HG03469 (cell line): ENCODE results near the gene TCF3.
"Not testable (repeated sequence)": the region's sequence is repeated elsewhere in the genome, so short reads cannot be mapped to it uniquely, and the experiment has no call there.

Experiments used
- ATAC-seq: cut with Tn5 transposase; IDR thresholded peaks from one replicate; pipeline ENCODE4 v1.9.1; 2021; ENCODE audit warnings: mild to moderate bottlenecking, moderate library complexity, moderate number of reproducible peaks; ENCODE audit not compliant: unreplicated experiment

The TCF3 gene

GRCh38 chr19:1652471-1653299 lies at the start of gene TCF3:
TCF3 (minus strand) TSS chr19:1652615; CDS start chr19:1650248, 2,367 bp downstream.
- ATAC-seq = peak; percentile 45

GRCh38 chr19:1700733-1701663 lies 48.6 kb upstream of the TCF3 start:
- ATAC-seq = no peak

- no peak for ATAC-seq
These were observed 47.8 kb upstream of the TCF3 start for GRCh38 chr19:1699998-1700732.

- ATAC-seq = no peak
These were observed 47.0 kb upstream of the TCF3 start for GRCh38 chr19:1699386-1699785.

GRCh38 chr19:1698636-1699035 lies 46.2 kb upstream of the TCF3 start:
- no peak for ATAC-seq

DNA sequence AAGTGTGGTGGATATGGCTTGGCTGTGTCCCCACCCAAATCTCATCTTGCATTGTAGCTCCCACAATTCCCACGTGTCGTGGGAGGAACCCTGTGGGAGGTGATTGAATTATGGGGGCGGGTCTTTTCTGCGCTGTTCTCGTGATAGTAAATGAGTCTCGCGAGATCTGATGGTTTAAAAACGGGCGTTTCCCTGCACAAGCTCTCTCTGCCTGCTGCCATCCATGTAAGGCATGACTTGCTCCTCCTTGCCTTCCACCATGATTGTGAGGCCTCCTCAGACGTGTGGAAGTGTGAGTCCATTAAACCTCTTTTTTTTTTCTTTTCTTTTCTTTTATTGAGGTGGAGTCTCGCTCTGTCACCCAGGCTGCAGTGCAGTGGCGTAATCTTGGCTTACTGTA lies 43.1 kb upstream of the TCF3 start:
- not testable (repeated sequence) for ATAC-seq

GRCh38 chr19:1691589-1692290 lies 39.3 kb upstream of the TCF3 start:
- ATAC-seq = no peak

DNA sequence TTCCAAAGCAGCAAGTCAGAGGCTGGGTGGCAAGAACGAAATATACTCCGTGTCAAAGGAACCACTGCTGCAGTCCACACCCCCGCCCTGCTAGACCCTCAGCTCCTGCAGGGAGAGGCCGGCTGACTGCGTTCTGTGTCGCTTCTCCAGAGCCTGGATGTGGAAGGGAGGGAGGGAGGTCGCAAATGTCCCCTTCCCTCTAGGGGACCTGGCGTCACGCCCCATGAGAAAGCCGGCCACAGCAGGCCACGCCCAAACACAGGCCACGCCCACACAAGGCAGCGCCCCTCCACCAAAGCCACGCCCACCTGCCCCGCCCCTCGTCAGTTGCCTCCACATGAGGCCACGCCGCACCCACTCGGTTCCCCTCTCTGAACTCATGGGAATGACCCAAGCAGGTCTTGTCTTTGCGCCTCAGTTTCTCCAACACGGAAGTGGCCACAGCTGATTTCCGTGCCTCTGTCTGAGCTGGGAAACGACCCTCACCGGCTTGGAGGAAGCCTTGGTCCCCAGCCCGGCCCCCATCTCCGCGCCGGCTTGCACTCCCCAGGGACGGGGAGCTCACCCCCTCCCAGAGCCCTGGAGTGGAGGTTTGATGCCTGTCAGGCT lies 38.4 kb upstream of the TCF3 start:
- no peak for ATAC-seq

- ATAC-seq = not testable (repeated sequence)
These were observed 33.4 kb upstream of the TCF3 start for GRCh38 chr19:1685785-1686184.

DNA sequence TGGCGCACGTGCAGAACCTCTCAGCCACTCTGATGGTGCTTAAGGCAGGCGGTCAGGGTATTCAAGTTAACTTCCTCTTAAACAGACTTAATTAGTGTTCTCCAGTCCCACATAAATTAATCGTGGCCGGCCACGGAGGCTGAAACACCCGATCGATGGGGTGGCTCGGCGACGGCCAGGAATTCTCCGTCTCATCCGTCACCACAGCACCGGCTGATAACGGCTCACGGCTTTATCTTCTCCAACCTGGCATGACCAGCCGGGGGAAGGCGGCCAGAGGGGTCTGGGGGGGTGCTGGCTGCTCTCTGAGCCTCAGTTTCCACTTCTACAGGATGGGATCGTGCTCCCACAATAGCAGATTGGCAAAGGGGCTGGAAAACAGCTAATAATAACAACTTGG lies 32.6 kb upstream of the TCF3 start:
- no peak for ATAC-seq

- ATAC-seq = no peak
These were observed 32.1 kb upstream of the TCF3 start for GRCh38 chr19:1684573-1684912.

DNA sequence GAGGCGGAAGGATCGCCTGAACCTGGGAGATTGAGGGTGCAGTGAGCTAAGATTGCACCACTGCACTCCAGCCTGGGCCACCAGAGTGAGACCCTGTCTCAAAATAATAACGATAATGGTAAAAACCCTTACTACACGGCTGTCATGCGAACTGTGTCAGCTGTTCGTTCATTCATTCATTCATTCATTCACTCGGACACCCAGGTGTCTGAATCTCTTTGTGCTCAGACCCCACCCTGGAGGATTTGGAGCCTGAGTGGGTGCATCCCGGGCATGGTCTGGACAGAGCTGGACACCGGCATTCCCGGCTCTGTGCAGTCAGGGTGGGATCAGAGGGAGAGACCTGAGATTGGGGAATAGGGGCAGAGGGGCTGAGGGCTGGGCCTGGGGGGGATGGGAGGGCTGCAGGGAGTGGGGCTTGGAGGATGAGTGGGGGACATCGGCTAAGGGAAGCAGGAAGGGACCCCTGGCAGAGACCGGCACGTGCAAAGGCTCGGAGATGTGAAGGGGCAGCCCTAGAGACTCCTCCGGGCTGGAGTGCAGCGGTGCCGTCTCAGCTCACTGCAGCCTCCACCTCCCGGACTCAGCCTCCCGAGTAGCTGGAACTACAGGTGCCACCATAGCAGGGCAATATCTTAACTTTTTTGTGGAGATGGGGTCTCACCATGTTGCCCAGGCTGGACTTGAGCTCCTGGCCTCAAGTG lies 31.6 kb upstream of the TCF3 start:
- no peak for ATAC-seq

DNA sequence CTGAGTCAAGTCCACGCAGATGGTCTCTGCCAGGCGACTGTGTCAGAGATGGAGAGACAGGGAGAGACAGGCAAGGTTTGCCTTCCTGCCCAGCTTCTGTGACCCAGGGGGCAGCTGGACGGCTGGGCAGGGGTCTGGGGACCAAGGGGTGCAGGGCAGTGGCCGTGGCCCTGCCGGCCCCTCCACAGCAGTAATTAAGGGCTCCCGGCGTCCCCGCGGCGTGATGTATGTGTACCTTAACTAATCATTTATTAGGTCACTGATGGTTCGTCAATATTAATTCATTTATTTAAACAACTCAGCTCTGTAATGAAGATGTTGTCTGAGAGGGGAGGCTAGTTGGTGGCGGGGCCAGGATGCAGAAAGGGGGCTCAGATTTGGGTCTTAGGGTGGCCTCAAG lies 28.6 kb upstream of the TCF3 start:
- ATAC-seq = no peak

DNA sequence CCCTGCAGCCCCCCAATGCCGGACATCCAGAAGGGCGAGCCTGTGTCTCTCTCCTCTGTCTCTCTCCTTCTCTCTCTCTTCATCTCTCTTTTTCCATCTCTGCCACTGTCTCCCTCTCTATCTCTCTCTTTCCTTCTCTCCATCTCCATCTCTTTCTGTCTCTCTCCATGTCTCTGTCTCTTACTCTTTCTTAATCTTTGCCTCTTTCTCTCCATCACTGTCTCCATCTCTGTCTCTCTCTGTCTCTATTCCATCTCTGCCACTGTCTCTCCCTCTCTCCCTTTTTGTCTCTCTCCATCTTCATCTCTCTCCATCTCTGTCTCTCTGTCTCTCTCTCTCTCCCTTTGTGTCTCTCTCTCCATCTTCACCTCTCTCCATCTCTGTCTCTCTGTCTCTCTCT lies 25.7 kb upstream of the TCF3 start:
- ATAC-seq = no peak

DNA sequence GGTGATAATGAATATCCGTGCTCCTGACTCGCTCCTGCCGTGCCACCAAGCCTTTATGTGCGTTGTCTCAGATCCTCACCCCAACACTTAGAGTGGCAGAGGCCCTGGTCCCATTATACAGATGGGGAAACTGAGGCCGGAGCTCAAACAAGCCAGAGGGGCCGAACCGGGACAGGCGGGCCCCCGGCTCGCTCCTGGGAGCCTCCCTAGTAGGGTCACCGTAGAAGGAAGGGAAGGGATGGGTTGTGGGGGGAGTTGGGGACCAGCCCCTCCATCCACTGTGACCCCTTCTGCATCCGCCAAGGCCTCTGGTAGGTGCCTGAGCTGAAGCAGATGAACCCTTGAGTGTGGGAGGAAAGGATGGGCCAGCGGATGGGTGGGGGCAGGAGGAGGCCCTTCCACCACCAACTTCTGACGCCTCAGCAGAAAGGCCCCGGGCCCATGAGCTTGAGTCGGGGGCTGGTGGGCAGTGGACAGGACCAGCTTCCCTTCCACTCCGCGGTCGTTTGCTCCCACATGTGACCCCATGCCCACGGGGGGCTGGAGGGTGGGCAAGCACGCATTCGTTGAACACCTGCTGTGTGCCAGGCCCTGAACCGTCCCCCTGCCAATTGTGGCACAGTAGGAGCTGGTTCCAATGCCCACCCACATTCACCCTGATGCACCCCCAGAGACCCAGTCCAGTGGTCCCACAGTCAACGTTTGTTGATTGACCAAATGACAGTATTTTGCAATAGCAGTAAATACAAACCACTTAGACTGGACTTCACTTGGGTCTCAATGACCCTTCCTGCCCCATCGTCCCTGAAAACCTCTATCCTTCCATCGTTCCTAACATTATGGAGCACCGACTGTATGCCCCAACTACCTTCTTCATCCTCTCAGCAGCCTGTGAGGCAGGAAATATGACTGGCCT lies 24.2 kb upstream of the TCF3 start:
- no peak for ATAC-seq

DNA sequence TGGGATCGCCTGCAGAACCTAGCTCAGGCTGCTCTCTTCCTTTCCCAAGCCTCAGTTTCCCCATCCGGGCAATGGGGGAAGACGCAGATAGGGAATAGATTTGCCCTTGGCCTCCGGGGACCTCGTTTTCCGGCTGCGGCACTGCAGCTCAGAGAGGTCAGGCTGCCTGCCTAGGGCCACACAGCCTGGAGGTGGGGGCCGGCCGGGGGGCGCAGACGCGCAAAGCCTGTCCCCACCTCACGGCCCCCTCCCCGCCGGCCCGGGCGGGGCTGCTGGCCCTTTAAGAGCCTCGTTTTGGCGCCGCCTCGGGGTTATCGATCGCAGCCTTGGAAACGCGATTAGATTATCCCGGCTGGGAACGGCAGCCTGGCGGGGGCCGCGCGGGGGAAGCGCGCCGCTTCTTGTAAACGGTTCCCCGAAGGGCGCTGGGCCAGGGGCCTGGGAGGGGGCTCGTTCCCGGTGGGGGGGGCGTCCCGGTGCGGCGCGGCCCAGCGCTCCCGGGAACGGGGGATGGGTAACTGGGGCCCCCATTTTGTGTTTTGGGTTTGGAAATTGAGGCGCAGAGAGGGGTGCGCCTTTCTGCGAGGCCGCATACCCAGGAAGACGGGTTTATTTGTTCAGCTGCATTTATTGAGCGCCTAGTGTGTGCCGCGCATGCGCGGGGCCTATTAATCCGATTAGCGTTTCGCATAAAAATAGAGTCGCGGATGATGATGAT lies 23.4 kb upstream of the TCF3 start:
- ATAC-seq = no peak

DNA sequence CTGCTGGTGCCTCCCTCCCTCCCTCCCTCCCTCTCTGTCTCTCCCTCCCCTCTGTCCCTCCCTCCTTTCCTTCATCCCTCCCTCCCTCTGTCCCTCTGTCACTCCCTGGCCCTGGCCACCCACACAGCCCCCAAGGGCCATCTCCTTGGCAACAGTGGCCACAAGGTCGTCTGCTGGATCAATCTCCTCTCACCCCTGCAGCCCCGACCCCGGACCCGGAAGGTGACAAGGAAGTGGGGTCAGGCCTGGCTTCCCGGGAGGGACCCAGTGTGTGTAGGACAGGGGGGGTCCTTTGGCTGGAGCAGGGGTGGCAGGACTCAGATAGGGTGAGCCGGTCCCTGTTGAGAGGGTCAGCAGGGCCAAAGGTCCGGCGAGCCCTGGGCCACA lies 21.9 kb upstream of the TCF3 start:
- ATAC-seq = no peak
